ENCODE data around the gene SRGAP3.

Gene SRGAP3

DNA sequence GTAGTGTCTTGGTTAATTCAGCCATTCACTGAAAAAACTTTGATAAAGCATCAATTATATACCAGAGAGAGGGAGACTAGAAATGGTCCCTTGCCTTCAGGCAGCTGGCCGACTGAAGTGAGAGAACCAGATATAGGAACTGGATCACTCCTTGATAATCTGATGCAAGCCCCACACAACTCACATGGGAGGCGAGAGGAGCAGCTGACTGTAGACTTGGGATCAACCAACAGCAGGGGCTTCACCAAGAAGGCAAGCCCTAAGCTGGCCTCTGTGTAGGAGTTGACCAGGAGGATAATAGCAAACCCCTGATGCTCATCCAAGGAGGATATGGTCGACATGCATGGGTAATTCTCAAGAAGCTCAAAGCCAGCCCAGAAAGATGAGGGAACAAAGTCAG, 133.1 kb downstream of the SRGAP3 start:
- no peak for DNase-seq (ENCODE audit: low spot score)
- no peak for FAIRE-seq

DNA sequence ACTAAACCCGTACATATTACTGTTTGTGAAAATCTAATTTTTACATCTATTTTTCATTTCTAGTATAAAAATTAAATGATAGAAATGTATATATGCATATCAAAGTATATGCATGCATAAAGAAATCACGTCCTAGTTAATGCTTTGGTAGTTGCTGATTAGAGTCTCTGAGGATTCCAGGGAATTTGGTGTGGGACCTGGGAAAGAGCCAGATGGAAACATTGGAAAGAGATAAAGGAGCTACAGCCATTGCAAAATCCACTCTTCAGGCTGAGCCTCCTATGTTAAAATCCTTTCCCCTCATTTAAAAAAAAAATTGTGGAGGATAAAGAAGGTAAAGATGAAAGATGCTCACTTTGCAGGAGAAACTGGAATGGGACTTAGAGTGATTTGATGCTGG, 134.1 kb downstream of the SRGAP3 start:
- no peak for FAIRE-seq
- no peak for DNase-seq (ENCODE audit: low spot score)

GRCh38 chr3:9113040-9113439, 136.4 kb downstream of the SRGAP3 start:
- no peak for DNase-seq (ENCODE audit: low spot score)
- FAIRE-seq = no peak

DNA sequence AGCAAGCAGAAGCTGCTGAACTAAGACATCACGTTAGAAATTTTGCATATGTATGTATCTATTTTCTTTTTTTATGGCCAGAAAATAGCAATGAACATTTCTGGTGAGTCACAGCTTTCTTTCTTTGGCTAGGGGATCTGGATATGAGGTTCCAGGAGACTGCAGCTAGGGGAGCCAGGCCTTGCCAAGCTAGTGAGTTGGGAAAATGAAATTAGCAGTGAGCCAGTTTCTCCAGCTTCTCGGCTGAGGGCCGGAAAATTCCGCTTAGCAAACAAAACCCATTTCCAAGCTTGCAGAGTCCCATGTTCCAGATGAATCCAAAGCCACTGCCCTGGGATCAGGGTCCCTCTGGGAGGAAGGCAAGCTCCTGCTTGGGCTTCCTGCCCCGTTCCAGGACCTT, 137.6 kb downstream of the SRGAP3 start:
- no peak for FAIRE-seq
- no peak for DNase-seq (ENCODE audit: low spot score)

- FAIRE-seq = no peak
- no peak for DNase-seq (ENCODE audit: low spot score)
Observed at GRCh38 chr3:9111417-9111816, 138.0 kb downstream of the SRGAP3 start.

DNA sequence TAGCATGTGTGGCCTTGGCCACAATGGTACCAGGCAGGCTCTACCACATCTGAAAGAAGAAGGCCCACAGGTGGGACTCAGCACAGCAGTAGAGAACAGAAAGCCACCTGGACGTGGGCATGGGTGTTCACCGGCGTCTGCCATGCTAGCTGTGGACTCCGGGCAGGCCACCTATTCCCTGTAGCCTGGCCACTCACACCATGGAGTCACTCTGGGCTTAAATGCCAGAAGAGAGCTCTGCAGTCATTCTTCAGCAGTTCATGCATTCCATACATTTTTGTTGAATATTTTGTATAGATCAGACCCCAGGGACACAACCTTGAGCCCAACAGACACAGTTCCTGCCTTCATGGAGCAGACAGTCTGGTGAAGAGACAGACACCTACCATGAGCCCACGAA, 138.6 kb downstream of the SRGAP3 start:
- no peak for DNase-seq (ENCODE audit: low spot score)
- no peak for FAIRE-seq

GRCh38 chr3:9110316-9110715, 139.1 kb downstream of the SRGAP3 start:
- no peak for DNase-seq (ENCODE audit: low spot score)
- no peak for FAIRE-seq

DNA sequence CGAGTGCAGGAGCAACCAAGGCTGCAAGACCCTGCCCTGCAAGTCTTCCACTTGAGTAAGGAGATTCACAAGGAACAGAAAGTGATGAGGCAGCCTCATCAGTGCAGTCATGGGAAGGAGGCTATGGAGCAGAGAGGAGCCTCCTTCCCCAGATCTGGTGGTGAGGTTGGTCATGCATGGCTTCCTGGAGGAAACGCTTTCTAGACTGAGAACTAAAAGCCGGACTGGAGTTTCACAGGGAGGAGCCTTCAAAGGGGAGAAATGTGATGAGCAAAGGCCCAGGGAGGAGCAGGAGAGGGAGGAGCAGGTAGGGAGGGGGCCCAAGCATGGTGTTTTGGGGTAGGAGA, 139.9 kb downstream of the SRGAP3 start:
- DNase-seq (ENCODE audit: low spot score) = peak; percentile 6
- no peak for FAIRE-seq

- DNase-seq (ENCODE audit: low spot score) (no peak), FAIRE-seq (no peak)
Observed at GRCh38 chr3:9108876-9109567, 140.4 kb downstream of the SRGAP3 start.

GRCh38 chr3:9107738-9108137, 141.7 kb downstream of the SRGAP3 start:
- no peak for DNase-seq (ENCODE audit: low spot score)
- no peak for FAIRE-seq

GRCh38 chr3:9105421-9105820, 144.0 kb downstream of the SRGAP3 start:
- no peak for DNase-seq (ENCODE audit: low spot score)
- FAIRE-seq = no peak

DNA sequence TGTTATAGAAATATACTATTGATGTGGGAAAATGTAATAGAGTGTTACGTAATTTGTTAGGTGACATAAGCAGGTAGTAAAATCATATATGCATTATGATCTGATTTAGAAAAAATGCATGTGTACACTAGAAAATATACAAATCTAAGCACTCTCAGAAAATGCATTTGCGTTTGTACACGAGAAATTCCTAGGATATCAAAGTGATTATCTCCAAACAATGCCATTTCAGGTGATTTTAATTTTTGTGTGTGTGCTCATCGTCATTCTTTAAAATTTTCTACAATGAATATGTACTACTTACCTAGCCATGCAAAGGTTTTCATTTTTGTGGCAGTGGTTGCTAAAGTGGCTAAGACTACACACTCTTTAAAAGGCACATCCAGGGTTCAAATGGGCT, 145.3 kb downstream of the SRGAP3 start:
- FAIRE-seq (no peak), DNase-seq (ENCODE audit: low spot score) (no peak)

- no peak for DNase-seq (ENCODE audit: low spot score)
- no peak for FAIRE-seq
Observed at GRCh38 chr3:9102240-9102981, 147.0 kb downstream of the SRGAP3 start.

DNA sequence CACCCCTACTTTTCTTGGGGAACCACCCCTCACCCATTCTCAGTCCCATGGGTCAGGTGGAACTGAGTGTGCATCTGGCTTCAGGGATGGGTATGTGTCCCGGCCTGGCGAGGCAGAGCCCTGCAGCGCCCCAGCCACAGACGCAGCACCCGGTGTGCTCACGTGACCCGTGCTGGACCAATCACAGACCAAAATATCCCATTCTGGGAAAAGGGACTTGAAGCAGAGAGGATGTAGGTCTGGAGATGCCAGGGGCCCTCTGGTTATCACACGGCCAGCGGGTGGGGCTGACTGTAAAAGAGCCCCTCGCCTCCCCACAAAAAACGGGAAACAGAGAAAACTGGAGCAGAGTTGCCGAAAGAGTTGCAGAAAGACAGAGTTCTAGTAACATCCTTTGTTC, 148.2 kb downstream of the SRGAP3 start:
- DNase-seq (ENCODE audit: low spot score) (no peak), FAIRE-seq (no peak)

- DNase-seq (ENCODE audit: low spot score) (no peak), FAIRE-seq (no peak)
Observed at GRCh38 chr3:9100513-9100894, 148.9 kb downstream of the SRGAP3 start.

- no peak for DNase-seq (ENCODE audit: low spot score)
- no peak for FAIRE-seq
Observed at GRCh38 chr3:9099702-9100512, 149.5 kb downstream of the SRGAP3 start.

DNA sequence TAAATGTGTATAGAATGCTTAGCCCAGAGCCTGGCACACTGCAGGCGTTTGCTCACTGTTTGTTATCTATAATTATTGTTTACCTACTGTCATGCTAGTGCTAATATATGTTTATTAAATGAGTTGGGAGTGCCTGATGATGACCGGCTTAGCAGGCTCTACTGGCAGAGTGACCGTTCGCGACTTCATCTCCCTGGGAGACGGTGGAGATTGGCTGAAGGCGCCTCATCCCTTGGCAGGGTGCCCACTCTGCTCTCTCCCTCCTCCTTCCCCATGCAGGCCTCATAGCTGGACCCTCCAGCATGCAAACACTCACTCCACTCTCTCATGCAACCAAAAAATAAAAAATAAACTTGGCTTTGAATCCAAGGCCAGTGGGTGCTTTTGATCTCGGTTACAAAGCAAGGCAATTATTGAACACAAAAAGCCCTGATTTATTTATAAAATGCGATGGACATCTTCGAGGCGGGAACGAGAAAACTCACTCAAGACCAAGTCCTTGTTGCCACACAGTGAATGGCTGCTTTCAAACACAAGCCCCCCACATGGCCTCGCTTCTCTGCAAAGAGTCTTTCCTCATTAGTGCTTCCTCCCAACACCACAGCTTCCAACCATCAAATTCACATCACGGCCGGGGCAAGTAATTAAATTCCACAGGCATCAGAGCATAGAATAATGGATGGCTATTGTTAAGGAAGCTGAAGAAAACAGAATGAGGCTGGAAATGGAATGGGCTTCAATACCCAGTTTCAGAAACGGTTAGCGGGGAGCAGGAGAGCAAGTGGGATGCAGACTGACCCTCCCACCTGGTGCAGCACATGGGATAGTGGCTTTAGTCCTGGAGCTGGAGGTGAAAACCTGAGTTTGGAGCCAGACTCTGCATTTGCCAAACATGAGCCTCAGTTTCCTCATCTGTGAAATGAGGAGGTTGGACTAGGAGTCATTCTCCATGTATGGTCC, 150.4 kb downstream of the SRGAP3 start:
- FAIRE-seq (no peak), DNase-seq (ENCODE audit: low spot score) (no peak)

- DNase-seq (ENCODE audit: low spot score) (no peak), FAIRE-seq (no peak)
Observed at GRCh38 chr3:9097495-9097894, 152.0 kb downstream of the SRGAP3 start.

DNA sequence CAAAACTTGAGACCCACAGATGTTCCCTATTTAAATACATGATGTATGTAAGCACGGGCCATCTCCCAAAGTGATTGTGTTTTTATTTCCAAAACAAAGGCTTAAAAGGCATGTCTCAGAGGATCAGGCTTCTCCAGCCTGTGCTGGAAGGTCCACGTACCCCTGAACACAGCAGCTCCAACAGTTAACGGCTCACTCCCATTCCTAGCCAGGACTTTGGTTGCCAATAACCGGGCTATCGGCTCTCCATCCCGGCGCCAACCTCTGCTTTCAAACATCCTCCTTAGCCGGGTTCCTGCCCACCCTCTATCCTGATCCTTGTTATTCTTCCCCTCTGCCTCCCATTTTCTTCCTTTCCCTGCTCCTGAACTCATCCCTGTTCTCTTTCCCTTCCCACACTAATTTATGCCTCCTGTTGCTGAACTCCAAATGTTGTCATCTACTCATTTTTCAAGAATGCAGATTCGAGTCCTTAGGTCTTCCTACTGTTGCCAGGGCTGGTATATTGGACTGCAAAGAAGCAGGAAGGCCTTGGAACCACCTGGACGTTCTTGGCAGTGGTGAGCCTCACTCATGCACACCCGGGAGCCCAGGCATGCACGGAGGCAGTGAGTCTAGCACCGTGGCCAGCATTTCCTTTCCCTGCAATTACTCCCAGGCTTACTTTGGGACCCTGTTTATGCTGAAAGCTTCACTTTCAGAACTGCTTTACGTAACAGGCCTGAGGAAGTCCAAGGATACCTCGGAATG, 157.8 kb downstream of the SRGAP3 start:
- FAIRE-seq (no peak), DNase-seq (ENCODE audit: low spot score) (no peak)
